NCI-H446 (cell line): ENCODE results near the gene C11orf58.

Experiments
- DNase-seq, 2 experiments: peaks; one replicate each; lab custom pipeline; 2025; lab: John Stamatoyannopoulos, UW

Gene C11orf58

DNA sequence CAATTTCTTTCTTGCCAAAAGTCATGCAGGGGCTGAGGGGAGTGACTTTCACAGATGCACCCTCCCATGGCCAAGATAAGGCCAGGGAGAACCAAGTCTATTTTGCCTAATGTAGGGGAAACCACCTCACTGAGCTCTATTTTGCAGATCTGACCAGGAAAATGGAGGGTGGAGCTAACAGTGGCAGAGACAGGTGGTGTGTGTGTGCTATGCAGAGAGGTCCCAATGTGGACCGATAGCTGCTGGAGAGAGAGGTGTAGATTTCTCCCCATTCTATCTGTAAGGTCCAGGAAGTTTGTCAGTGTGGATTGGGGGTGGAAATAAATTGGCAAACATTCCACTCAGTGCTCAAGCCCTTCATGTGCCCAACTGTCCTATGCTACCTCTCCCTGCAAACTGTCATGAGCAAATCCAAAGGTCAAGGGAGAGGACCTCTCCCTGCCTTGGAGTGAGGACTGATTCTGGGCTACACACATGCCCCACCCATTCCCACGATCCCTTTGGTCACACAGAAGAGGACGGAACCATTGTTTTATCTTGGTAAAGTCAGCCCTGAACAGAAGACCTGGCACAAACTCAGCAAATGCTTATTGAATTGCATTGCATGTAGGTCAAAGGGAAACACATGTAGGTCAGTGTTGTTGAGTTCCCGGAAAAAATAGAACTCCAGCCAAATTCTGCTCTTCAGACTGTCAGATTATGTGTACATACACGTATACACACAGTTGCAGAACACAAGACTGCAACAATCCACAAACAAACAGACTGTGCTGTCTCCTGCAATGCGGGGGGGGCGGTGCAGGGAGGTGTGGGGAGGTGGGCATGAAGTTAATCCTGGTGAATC, 65.9 kb downstream of the C11orf58 start:
- DNase-seq = no peak

- no peak for DNase-seq
Observed at GRCh38 chr11:16805938-16806337, 67.5 kb downstream of the C11orf58 start.

GRCh38 chr11:16806791-16807190, 68.3 kb downstream of the C11orf58 start:
- peak; percentile 75 to 78 for DNase-seq

DNA sequence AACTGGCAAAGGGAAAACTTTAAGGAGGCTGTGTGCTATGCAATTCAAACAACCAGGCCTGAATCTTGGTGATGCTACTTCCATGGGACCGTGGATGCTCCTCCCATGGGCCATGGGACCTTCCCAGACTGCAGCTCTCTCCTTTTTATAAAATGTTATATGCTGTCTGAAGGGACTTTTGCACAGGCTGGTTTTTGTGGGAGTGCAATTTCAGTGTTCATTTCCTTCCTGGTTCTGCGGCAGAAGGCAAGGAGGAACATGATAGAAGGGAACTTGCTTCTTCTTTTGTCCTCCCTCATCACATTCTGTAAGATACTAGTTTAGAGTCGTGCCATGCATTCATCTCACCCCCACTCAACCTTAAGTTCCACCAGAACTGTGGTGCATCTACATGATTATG, 68.9 kb downstream of the C11orf58 start:
- no peak for DNase-seq
